GM21717 (cell line): ENCODE results near the gene FAM174B.

Experiments
- ATAC-seq: cut with Tn5 transposase; IDR thresholded peaks from one replicate; pipeline ENCODE4 v1.9.1; 2021; ENCODE audit warnings: mild to moderate bottlenecking, moderate library complexity; ENCODE audit not compliant: unreplicated experiment

Gene FAM174B

DNA sequence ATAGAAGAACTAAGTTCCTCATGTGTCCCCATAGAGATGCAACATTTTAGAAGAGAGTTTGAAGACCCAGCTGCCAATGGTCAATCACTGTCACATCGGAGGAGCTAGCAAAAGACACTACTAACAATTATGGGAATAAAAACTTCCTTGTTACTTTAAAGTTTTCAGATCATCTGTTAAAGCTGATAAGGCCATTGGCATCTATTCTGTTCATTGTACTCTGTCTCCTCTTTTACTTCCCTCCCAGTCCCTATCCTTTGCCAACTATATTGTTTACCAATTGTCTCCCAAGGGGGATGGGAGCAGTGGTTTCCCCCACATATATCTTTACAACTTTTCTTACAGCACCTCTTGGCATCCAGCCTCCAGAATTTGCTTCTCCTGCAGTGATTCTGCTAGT is 81.0 kb downstream of the FAM174B start:
- no peak for ATAC-seq

DNA sequence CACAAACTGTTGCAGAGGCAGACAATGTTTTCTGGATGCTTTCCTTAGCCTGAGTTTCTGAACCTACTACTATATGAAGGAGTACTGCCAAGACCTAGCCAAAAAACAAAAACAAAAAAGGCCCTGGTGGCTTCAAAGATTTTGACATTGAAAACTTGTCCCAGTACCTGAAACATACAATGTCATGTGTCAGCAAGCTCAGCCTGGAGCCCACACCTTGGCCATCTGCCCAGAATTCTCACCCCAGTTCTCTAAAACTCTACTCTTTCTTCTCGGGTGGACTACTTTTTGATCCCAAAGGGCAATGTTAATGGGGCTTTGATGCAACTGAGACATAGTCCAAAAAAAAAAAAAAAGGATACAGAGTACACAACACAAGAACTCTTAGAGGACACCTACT is 81.4 kb downstream of the FAM174B start:
- ATAC-seq = no peak

DNA sequence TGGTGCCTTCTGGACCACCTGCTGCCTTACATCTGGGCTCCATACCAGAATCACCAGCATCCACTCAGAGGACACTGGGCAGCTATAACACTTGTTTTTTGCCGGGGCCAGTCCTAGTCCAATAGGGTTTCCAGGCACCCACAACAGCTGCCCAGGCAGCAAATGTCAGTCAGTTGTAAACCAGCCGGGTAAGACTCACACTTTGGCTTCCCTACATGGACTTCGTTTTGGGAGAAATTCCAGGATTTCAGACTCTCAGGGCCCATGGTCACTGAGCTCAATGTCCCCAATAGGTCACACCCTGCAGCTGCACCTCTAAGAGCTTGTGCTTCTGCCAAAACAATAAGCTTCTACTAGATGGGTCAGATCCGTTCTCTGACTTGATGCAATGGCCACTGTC is 83.8 kb downstream of the FAM174B start:
- no peak for ATAC-seq

DNA sequence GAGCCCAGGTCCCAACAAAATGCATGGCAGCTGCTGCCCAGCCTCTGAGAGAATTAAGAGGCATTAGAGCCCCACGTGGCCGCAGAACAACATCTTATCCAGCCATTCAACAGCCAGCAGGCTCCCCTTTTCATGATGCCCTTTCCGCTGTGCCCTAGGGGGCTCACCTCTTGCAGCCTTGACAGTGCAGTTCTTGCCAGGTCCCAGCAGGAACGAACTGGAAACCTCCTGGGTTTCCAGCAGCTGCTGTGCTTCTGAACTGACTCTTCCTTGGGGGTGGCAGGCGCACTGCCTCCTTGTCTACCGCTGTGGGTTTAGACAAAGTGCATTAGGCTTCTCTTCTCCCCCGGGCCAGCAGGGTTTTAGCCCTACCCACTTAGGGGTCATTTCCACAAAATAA is 85.2 kb downstream of the FAM174B start:
- no peak for ATAC-seq

DNA sequence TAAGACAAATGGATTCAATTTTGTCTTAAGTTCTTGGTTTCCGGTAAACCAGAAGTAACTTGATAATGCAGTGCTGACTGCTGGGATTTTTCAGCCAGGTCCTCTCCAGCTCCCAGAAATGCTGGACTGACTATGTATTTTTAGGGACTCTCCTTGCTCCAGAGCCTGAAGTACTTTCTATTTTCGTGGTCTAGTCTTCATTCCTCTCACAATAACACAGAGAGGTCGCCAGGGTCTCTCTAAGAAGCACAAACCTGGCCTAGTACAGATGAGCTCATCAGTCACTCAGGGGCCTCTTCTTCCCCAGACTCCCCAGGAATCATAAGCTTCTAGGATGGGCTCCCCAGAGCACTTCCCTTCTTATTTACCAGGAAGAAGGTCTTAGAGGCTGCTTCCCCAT is 85.8 kb downstream of the FAM174B start:
- no peak for ATAC-seq
